ENCODE data around the gene IL22RA2. TPM values are rescaled to one million over a fixed set of nuclear protein-coding genes. Genes with fewer than 3 reads are reported as not detected.

Gene IL22RA2
- total and polyA plus RNA-seq, 4 donors = 0.05 TPM; not detected in 3

DNA sequence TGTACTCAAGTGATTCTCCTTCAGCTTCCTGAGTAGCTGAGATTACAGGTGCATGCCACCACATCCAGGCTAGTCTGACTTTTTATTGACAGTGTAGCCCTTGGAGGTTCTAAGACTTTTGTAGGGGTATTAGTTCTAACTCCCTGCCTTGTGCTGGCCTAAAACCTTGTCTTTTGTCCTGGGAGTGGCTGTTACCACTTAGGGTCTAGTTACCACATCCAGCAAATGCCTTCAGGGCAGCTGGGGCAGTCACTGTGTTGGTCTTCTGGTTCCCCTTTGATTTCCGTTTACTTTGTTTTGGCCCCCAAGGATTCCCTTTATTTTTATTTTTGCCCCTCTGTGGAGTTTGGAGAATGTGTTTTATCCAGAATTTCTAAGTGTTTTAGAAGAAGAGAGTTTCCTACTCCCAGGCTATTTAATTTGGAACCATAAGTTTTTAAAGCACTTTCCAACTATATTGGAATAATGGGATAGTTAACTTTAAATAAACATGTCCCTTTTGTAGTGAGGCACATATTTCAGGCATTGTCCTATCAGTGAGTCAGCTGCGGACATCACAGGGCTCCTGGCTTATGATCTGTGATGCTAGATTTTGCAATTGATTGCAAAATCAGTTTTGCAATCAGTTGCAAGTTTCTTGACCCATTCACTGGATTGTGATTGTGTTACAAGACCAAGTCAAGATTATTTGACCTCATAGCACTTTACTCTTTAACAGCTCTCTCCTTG lies 25.0 kb downstream of the IL22RA2 start:
- no peaks in the 10 kb centered on the region for H3K9me3 ChIP-seq (ENCODE audit: control insufficient read depth in 4 of 4, low read length in 3 of 4)
- H3K27ac ChIP-seq (ENCODE audit: low read depth in 1 of 2, low read length in 2 of 2) = peak overlapping the region in 1 of 2 donors; percentile 50
- no peak overlapping the region for H3K4me3 ChIP-seq (ENCODE audit: low read depth in 1 of 3, low read length in 3 of 3)
- 50% methylated on average over 2 of the region's 2 CpGs for WGBS
- peaks cover 0 to 5% (median 2%) of the 10 kb centered on the region in 4 donors for H3K4me1 ChIP-seq (ENCODE audit: control insufficient read depth in 4 of 4, insufficient read depth in 4 of 4, low read length in 3 of 4)
- no peak overlapping the region for H3K9ac ChIP-seq (ENCODE audit: low read depth in 1 of 2, low read length in 2 of 2)
- no peak for DNase-seq (ENCODE audit: low spot score)
- TF ChIP-seq, protein P1, sequence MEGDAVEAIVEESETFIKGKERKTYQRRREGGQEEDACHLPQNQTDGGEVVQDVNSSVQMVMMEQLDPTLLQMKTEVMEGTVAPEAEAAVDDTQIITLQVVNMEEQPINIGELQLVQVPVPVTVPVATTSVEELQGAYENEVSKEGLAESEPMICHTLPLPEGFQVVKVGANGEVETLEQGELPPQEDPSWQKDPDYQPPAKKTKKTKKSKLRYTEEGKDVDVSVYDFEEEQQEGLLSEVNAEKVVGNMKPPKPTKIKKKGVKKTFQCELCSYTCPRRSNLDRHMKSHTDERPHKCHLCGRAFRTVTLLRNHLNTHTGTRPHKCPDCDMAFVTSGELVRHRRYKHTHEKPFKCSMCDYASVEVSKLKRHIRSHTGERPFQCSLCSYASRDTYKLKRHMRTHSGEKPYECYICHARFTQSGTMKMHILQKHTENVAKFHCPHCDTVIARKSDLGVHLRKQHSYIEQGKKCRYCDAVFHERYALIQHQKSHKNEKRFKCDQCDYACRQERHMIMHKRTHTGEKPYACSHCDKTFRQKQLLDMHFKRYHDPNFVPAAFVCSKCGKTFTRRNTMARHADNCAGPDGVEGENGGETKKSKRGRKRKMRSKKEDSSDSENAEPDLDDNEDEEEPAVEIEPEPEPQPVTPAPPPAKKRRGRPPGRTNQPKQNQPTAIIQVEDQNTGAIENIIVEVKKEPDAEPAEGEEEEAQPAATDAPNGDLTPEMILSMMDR (IDR thresholded peaks at IDR 0.05; ENCODE audit: low read depth, low read length, missing input control) = no peak
- TF ChIP-seq YY1 (IDR thresholded peaks at IDR 0.05) (peak; percentile 70), EGR1 (IDR thresholded peaks at IDR 0.05; ENCODE audit: low read depth in 2 of 2) (no peak), RAD21 (IDR thresholded peaks at IDR 0.05) (peak in 1 of 2 donors; percentile 38), NR2F2 (IDR thresholded peaks at IDR 0.05) (no peak), TAF1 (conservative IDR thresholded peaks at IDR 0.05) (no peak), JUND (IDR thresholded peaks at IDR 0.05) (peak; percentile 54 to 91), SP1 (IDR thresholded peaks at IDR 0.05) (peak; percentile 38), GABPA (IDR thresholded peaks at IDR 0.05 in 1 of 2, conservative IDR thresholded peaks at IDR 0.05 in 1 of 2) (peak in 1 of 2 donors; percentile 37), HNF4A (conservative IDR thresholded peaks at IDR 0.05) (peak; percentile 62 to 83), FOXA2 (IDR thresholded peaks at IDR 0.05) (peak; percentile 72), HNF4G (IDR thresholded peaks at IDR 0.05) (no peak), FOXA1 (IDR thresholded peaks at IDR 0.05) (peak; percentile 82), RXRA (IDR thresholded peaks at IDR 0.05) (peak; percentile 81 to 91)
- TF ChIP-seq, protein P2, sequence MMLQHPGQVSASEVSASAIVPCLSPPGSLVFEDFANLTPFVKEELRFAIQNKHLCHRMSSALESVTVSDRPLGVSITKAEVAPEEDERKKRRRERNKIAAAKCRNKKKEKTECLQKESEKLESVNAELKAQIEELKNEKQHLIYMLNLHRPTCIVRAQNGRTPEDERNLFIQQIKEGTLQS (IDR thresholded peaks at IDR 0.05) = peak; percentile 61
- TF ChIP-seq, protein P3, sequence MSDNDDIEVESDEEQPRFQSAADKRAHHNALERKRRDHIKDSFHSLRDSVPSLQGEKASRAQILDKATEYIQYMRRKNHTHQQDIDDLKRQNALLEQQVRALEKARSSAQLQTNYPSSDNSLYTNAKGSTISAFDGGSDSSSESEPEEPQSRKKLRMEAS (IDR thresholded peaks at IDR 0.05) = peak; percentile 54
- TF ChIP-seq, protein P4, sequence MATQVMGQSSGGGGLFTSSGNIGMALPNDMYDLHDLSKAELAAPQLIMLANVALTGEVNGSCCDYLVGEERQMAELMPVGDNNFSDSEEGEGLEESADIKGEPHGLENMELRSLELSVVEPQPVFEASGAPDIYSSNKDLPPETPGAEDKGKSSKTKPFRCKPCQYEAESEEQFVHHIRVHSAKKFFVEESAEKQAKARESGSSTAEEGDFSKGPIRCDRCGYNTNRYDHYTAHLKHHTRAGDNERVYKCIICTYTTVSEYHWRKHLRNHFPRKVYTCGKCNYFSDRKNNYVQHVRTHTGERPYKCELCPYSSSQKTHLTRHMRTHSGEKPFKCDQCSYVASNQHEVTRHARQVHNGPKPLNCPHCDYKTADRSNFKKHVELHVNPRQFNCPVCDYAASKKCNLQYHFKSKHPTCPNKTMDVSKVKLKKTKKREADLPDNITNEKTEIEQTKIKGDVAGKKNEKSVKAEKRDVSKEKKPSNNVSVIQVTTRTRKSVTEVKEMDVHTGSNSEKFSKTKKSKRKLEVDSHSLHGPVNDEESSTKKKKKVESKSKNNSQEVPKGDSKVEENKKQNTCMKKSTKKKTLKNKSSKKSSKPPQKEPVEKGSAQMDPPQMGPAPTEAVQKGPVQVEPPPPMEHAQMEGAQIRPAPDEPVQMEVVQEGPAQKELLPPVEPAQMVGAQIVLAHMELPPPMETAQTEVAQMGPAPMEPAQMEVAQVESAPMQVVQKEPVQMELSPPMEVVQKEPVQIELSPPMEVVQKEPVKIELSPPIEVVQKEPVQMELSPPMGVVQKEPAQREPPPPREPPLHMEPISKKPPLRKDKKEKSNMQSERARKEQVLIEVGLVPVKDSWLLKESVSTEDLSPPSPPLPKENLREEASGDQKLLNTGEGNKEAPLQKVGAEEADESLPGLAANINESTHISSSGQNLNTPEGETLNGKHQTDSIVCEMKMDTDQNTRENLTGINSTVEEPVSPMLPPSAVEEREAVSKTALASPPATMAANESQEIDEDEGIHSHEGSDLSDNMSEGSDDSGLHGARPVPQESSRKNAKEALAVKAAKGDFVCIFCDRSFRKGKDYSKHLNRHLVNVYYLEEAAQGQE (IDR thresholded peaks at IDR 0.05) = no peak
- TF ChIP-seq, protein P5, sequence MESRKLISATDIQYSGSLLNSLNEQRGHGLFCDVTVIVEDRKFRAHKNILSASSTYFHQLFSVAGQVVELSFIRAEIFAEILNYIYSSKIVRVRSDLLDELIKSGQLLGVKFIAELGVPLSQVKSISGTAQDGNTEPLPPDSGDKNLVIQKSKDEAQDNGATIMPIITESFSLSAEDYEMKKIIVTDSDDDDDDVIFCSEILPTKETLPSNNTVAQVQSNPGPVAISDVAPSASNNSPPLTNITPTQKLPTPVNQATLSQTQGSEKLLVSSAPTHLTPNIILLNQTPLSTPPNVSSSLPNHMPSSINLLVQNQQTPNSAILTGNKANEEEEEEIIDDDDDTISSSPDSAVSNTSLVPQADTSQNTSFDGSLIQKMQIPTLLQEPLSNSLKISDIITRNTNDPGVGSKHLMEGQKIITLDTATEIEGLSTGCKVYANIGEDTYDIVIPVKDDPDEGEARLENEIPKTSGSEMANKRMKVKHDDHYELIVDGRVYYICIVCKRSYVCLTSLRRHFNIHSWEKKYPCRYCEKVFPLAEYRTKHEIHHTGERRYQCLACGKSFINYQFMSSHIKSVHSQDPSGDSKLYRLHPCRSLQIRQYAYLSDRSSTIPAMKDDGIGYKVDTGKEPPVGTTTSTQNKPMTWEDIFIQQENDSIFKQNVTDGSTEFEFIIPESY (IDR thresholded peaks at IDR 0.05) = peak; percentile 80
- H3K27me3 ChIP-seq (ENCODE audit: control insufficient read depth in 4 of 4, insufficient read depth in 4 of 4, low read length in 3 of 4) = no peaks in the 10 kb centered on the region
- no peaks in the 10 kb centered on the region for H3K36me3 ChIP-seq (ENCODE audit: control insufficient read depth in 4 of 4, insufficient read depth in 3 of 4, low read depth in 1 of 4, low read length in 3 of 4)
